ENCODE data around the gene AGTPBP1. TPM values are rescaled to one million over a fixed set of nuclear protein-coding genes. Genes with fewer than 3 reads are reported as not detected.

AGTPBP1 gene
- total RNA-seq, 4 donors from 2014 or later: 12.9 to 36.6 (median 29.1) TPM

DNA sequence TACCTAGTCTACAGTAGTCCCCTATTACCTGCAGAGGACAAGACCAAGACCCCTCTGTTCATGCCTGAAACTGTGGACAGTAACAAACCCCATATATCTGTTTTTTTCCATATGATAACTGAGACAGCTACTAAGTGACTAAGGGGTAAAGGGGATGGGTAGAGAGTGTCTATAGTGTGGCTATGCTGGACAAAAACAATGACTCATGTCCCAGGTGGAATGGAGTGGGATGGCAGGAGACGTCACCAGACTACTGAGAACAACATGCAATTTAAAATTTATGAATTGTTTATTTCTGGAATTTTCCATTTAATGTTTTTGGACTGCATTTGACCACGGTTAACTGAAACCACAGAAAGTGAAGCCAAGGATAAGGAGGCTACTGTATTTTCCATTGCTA is 171.8 kb downstream of the AGTPBP1 start:
- H3K9me3 ChIP-seq: no peaks in the 10 kb centered on the region
- TF ChIP-seq, protein P1, sequence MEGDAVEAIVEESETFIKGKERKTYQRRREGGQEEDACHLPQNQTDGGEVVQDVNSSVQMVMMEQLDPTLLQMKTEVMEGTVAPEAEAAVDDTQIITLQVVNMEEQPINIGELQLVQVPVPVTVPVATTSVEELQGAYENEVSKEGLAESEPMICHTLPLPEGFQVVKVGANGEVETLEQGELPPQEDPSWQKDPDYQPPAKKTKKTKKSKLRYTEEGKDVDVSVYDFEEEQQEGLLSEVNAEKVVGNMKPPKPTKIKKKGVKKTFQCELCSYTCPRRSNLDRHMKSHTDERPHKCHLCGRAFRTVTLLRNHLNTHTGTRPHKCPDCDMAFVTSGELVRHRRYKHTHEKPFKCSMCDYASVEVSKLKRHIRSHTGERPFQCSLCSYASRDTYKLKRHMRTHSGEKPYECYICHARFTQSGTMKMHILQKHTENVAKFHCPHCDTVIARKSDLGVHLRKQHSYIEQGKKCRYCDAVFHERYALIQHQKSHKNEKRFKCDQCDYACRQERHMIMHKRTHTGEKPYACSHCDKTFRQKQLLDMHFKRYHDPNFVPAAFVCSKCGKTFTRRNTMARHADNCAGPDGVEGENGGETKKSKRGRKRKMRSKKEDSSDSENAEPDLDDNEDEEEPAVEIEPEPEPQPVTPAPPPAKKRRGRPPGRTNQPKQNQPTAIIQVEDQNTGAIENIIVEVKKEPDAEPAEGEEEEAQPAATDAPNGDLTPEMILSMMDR (IDR thresholded peaks at IDR 0.05): no peak
- TF ChIP-seq POLR2A (IDR thresholded peaks at IDR 0.05): no peak
- H3K4me1 ChIP-seq: no peaks in the 10 kb centered on the region
- no peak overlapping the region for H3K27ac ChIP-seq
- H3K36me3 ChIP-seq: no peaks in the 10 kb centered on the region
- H3K4me3 ChIP-seq: no peak overlapping the region
- H3K27me3 ChIP-seq: no peaks in the 10 kb centered on the region
- DNase-seq: no peak
- intact Hi-C loops (cut with DNase I; ENCODE audit: low total_unique reads): no loop called here

DNA sequence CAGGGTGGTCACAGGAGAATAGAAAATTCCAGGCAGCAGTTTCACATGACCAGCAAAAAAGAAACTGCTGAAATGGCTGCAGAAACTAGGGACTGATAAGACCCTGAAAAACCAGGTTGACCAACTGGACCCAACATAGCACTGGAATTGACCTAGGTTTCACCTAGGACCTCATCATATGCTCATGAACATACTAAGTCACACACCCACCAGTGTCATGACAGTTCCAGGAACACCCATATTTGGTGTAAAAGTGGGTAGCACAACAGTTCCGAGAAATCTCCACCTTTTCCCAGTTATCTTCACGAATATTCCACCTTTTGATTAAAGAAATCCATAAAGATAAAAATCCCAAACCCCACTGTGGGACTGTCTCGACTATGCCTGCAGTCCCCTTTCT is 182.2 kb downstream of the AGTPBP1 start:
- intact Hi-C loops (cut with DNase I; ENCODE audit: low total_unique reads): no loop called here
- H3K36me3 ChIP-seq: no peaks in the 10 kb centered on the region
- no peak overlapping the region for H3K27ac ChIP-seq
- no peaks in the 10 kb centered on the region for H3K4me1 ChIP-seq
- H3K27me3 ChIP-seq: no peaks in the 10 kb centered on the region
- no peak overlapping the region for H3K4me3 ChIP-seq
- TF ChIP-seq, protein P1 (IDR thresholded peaks at IDR 0.05): no peak
- no peak for TF ChIP-seq POLR2A (IDR thresholded peaks at IDR 0.05)
- DNase-seq: no peak
- H3K9me3 ChIP-seq: no peaks in the 10 kb centered on the region

DNA sequence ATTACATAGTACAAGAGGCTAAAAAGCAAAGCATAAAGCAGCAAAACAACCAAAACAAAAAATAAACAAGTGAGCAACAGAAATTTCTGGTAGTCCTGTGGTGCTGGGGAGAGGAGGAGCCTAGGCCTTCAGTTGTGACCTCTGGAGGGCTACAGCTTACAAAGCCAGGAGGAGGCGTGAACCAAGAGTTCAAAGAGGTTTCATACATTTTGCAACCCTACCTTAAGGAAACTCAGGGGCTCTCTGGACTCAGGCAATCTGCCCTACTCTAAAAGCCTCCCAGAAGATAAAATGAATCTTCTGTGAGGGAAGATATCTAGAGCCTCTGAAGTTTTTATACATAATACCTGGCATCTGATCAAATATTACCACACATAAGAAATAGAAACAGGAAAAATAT is 187.4 kb downstream of the AGTPBP1 start:
- Histone ChIP-seq H3K36me3 (no peaks in the 10 kb centered on the region), H3K4me1 (no peaks in the 10 kb centered on the region), H3K27ac (no peak overlapping the region), H3K27me3 (no peaks in the 10 kb centered on the region), H3K9me3 (no peaks in the 10 kb centered on the region), H3K4me3 (no peak overlapping the region)
- no peak for DNase-seq
- intact Hi-C loops (cut with DNase I; ENCODE audit: low total_unique reads): no loop called here
- no peak for TF ChIP-seq POLR2A (IDR thresholded peaks at IDR 0.05)
- TF ChIP-seq, protein P1 (IDR thresholded peaks at IDR 0.05): no peak

DNA sequence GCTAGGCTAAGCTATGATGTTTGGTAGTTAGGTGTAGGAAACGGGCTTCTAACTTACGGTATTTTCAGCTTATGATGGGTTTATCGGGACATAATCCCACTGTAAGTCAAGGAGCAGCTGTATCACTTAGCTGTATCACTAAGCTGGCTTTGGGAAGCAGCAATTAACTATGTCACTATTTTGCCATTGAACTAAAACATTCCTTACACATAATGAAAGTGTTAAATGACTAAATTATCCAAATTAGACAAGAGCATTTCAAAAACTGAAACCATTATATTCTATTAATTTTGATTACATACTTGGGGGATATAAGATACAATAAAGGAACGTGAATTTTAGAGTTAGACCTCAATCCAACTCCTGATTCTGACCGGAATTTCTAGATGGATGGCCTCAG is 188.3 kb downstream of the AGTPBP1 start:
- Histone ChIP-seq H3K4me1 (no peaks in the 10 kb centered on the region), H3K4me3 (no peak overlapping the region), H3K36me3 (no peaks in the 10 kb centered on the region), H3K27me3 (no peaks in the 10 kb centered on the region), H3K9me3 (no peaks in the 10 kb centered on the region), H3K27ac (no peak overlapping the region)
- no peak for DNase-seq
- TF ChIP-seq, protein P1 (IDR thresholded peaks at IDR 0.05): no peak
- TF ChIP-seq POLR2A (IDR thresholded peaks at IDR 0.05): no peak
- intact Hi-C loops (cut with DNase I; ENCODE audit: low total_unique reads): no loop called here

DNA sequence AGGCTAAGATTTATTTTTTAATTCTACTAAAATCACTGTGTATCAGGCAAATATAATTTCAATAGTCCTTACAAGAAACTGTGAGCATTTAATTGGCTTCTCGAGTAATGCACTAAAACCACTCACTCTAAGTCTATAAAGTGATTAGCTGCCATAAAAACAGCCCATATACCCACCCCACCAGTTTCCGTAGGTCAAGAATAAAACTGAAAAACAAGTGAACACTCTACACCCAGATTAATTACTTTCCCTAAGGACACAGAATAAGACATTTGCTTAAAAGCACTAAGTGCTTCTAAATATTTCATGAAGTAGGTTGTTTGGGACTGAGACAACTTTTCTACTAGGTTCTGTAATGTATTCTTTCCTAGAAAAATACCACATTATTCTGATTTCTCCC is 194.2 kb downstream of the AGTPBP1 start:
- intact Hi-C loops (cut with DNase I; ENCODE audit: low total_unique reads): no loop called here

More for the DNA sequence above, 194.2 kb downstream of the AGTPBP1 start:
- DNase-seq: no peak
- TF ChIP-seq, protein P1 (IDR thresholded peaks at IDR 0.05): no peak
- TF ChIP-seq POLR2A (IDR thresholded peaks at IDR 0.05): no peak
- no peaks in the 10 kb centered on the region for H3K36me3 ChIP-seq
- H3K27ac ChIP-seq: no peak overlapping the region
- no peaks in the 10 kb centered on the region for H3K9me3 ChIP-seq
- H3K27me3 ChIP-seq: no peaks in the 10 kb centered on the region
- H3K4me1 ChIP-seq: no peaks in the 10 kb centered on the region
- no peak overlapping the region for H3K4me3 ChIP-seq
